A673 (cell line): ENCODE data around the gene INPP5A. TPM values are rescaled to one million over a fixed set of nuclear protein-coding genes. Genes with fewer than 3 reads are reported as not detected.

Experiments used
- BruUV-seq: library from RNA; stranded (reverse); fragments of 400-500 nt; replicated peaks from 2 replicates; lab custom pipeline; 2021; lab: Mats Ljungman, UMichigan
- CTCF ChIA-PET: fragments of 300-600 bp; sonication (Branson Sonifier 250); formaldehyde crosslinking; loops from one replicate; lab custom pipeline; 2022; ENCODE audit warnings: antibody characterized with exemption; lab: Charles Lee
- POLR2A ChIA-PET: fragments of 300-600 bp; sonication (Branson Sonifier 250); formaldehyde crosslinking; loops from one replicate; lab custom pipeline; 2022; ENCODE audit warnings: antibody characterized with exemption; ENCODE audit not compliant: low non-redundant PET; lab: Charles Lee
- DNase-seq: peaks from one replicate; pipeline ENCODE4 v3.0.0-alpha.2; 2015; ENCODE audit warnings: low spot score
- H3K27ac ChIP-seq: fragments of 200-600 bp; sonication (generic); 2 replicates; pipeline ENCODE4 v1.5.1; 2016; ENCODE audit warnings: mixed run types, low read depth, mild to moderate bottlenecking, mixed read lengths, antibody characterized with exemption, low read length; ENCODE audit not compliant: poor library complexity, severe bottlenecking
- H3K27me3 ChIP-seq: fragments of 200-600 bp; sonication (generic); replicated peaks from 2 replicates; pipeline ENCODE4 v1.6.1; 2017; ENCODE audit warnings: mixed run types, low read depth, mild to moderate bottlenecking, mixed read lengths, antibody characterized with exemption, low read length; ENCODE audit not compliant: insufficient read depth, poor library complexity
- H3K36me3 ChIP-seq: fragments of 200-600 bp; sonication (generic); 2 replicates; pipeline ENCODE4 v1.6.1; 2016; ENCODE audit warnings: mixed run types, mild to moderate bottlenecking, mixed read lengths, antibody characterized with exemption, low read length; ENCODE audit not compliant: insufficient read depth, poor library complexity, severe bottlenecking
- H3K4me1 ChIP-seq: fragments of 200-600 bp; sonication (generic); 2 replicates; pipeline ENCODE4 v1.6.1; 2017; ENCODE audit warnings: mixed run types, mild to moderate bottlenecking, mixed read lengths, antibody characterized with exemption, low read length; ENCODE audit not compliant: insufficient read depth, poor library complexity, severe bottlenecking
- H3K4me3 ChIP-seq: fragments of 200-600 bp; sonication (generic); 2 replicates; pipeline ENCODE4 v1.5.1; 2016; ENCODE audit warnings: low read depth, mixed run types, mild to moderate bottlenecking, mixed read lengths, low read length; ENCODE audit not compliant: poor library complexity, severe bottlenecking
- H3K9me3 ChIP-seq: fragments of 200-600 bp; sonication (generic); 2 replicates; pipeline ENCODE4 v1.6.1; 2016; ENCODE audit warnings: mixed run types, low read depth, mild to moderate bottlenecking, mixed read lengths, antibody characterized with exemption, low read length; ENCODE audit not compliant: poor library complexity, severe bottlenecking
- CTCF ChIP-seq: fragments of 300-800, 200-600 bp; sonication (generic); conservative IDR thresholded peaks from 2 replicates; pipeline ENCODE4 v1.5.1; 2017; ENCODE audit warnings: low read depth, mild to moderate bottlenecking, antibody characterized with exemption, low read length, moderate library complexity, mixed read lengths
- EZH2 ChIP-seq: fragments of 200-600 bp; sonication (generic); IDR thresholded peaks from 2 replicates; pipeline ENCODE4 v1.6.1; 2017; ENCODE audit warnings: borderline replicate concordance, low read depth, mild to moderate bottlenecking, mixed read lengths, antibody characterized with exemption, low read length; ENCODE audit not compliant: poor library complexity, severe bottlenecking
- intact Hi-C: fragments of 100-400 bp; cut with micrococcal nuclease; formaldehyde crosslinking; loops from one replicate; pipeline ENCODE4 v1.10.0; 2022; ENCODE audit not compliant: unreplicated experiment
- total RNA-seq: library from RNA; stranded (reverse); gene quantifications from 2 replicates; pipeline ENCODE4 v1.2.3, GENCODE V29; 2021

Gene INPP5A
- total RNA-seq, 1 experiment from 2014 or later = 21.8 TPM

DNA sequence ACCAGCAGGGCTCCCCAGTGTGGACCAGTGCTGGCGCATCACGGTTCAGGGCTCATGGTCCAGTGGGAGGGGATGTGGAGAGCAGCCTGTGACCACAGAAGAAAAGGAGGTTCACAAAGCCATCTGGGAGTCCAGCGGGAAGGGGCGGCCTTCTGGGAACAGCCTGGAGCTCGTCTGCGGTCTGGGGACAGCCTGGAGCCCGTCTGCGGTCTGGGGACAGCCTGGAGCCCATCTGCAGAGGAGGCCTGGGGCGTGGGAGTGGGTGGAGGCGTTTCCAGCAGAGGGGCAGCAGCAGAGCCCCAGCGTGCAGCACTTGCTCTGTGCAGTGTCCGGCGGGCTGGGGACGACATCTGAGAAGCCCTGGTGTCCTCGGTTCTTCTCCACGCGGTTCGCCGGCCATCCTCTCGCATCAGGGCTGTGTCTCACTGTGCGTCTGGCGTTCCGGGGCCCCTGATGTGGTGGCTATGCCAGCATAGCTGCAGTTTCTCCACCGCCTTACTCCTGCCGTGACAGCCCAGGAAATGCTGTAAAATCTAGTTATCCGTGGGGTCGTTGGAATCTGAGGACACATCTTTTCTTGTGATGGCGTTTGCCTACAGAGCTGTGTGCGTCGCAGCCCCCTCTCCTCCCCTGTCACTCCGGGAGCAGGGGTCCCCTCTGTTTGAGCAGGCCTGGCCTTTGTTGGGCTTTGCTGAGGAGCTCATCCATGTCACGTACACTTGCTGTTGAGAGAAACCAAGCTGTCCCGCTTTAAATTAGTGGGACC, 104.6 kb downstream of the INPP5A start:
- intact Hi-C loops = no loop called here
- TF ChIP-seq CTCF (no peak), EZH2 (no peak)
- H3K36me3 ChIP-seq = no peaks in the 10 kb centered on the region
- ChIA-PET POLR2A (no interaction called here), CTCF (no interaction called here)
- H3K4me3 ChIP-seq = no peak overlapping the region
- BruUV-seq = no TSS peak
- no peaks in the 10 kb centered on the region for H3K4me1 ChIP-seq
- DNase-seq = no peak
- H3K27ac ChIP-seq = no peak overlapping the region
- no peaks in the 10 kb centered on the region for H3K9me3 ChIP-seq
- no peaks in the 10 kb centered on the region for H3K27me3 ChIP-seq

DNA sequence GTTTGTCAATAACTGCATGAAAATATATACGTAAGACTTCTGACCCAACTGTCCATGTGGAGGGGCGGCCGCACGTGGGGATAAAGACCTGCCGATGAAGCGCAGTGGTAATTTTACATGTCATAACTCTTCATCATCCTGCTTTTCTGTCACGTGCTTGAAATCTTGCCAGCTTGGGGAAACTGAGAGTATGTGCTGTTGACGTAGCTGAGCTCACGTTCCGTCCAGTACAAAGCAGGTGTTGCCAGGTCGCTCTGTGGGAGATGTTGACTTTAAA, 105.1 kb downstream of the INPP5A start:
- DNase-seq = no peak
- Histone ChIP-seq H3K4me3 (no peak overlapping the region), H3K4me1 (no peaks in the 10 kb centered on the region), H3K27ac (no peak overlapping the region), H3K9me3 (no peaks in the 10 kb centered on the region), H3K36me3 (no peaks in the 10 kb centered on the region), H3K27me3 (no peaks in the 10 kb centered on the region)
- no peak for TF ChIP-seq CTCF
- TF ChIP-seq EZH2 = no peak
- ChIA-PET CTCF (no interaction called here), POLR2A (no interaction called here)
- intact Hi-C loops = no loop called here
- BruUV-seq = no TSS peak

GRCh38 chr10:132643709-132644526, 106.3 kb downstream of the INPP5A start:
- DNase-seq = no peak
- CTCF ChIA-PET = no interaction called here
- Histone ChIP-seq H3K36me3 (no peaks in the 10 kb centered on the region), H3K4me3 (no peak overlapping the region), H3K27me3 (no peaks in the 10 kb centered on the region), H3K9me3 (no peaks in the 10 kb centered on the region), H3K27ac (no peak overlapping the region), H3K4me1 (no peaks in the 10 kb centered on the region)
- intact Hi-C loops = no loop called here
- POLR2A ChIA-PET = no interaction called here
- no peak for TF ChIP-seq EZH2
- TF ChIP-seq CTCF = no peak
- no TSS peak for BruUV-seq
